ENCODE results near the gene NSMCE1.

The NSMCE1 gene, protein sequence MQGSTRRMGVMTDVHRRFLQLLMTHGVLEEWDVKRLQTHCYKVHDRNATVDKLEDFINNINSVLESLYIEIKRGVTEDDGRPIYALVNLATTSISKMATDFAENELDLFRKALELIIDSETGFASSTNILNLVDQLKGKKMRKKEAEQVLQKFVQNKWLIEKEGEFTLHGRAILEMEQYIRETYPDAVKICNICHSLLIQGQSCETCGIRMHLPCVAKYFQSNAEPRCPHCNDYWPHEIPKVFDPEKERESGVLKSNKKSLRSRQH

DNA sequence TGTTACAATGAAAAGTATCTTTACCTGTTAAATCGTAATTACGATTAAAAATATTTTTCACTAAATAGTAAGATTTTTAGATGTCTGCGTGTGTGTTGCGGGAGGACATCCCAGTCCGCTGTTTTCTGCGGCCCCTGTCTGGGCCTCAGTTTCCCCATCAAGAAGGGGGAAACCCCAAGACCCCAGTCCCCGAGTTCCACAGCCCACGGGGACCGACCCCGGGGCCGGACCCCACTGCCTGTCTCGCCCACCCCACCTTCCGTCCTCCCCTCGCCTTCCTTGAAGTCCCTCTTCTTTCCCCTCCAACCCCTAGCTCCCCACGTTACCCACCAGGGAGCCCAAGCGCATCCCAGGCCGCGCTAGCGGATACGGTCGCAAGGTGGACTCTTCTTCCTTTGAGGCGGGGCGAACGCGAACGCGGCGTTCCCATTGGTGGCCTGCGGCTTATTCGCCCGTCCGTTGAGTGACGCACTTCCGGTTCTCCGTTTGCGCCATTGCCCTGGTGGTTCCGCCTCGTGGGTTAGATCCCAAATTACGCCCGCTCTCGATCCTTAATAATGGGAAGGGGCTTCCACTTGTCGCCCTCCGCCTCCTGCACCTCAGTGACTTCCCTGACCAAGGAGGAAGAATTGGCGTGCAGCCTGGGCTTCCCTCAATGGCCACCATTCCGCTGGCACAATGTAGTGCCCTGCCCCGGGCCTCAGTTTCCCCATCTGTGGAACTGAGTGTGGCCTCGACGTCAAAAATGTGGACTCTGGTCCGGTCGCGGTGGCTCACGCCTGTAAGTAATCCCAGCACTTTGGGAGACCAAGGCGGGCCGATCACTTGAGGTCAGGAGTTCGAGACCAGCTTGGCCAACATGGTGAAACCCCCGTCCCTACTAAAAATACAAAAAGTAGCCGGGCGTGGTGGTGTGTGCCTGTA is at the start of gene NSMCE1:
Gene NSMCE1 (minus strand): TSS at position 397 of the 924 bp plus-strand sequence. CDS start 11,202 bp downstream, outside the sequence.
- DNase-seq: peak; percentile 69 to 82

DNA sequence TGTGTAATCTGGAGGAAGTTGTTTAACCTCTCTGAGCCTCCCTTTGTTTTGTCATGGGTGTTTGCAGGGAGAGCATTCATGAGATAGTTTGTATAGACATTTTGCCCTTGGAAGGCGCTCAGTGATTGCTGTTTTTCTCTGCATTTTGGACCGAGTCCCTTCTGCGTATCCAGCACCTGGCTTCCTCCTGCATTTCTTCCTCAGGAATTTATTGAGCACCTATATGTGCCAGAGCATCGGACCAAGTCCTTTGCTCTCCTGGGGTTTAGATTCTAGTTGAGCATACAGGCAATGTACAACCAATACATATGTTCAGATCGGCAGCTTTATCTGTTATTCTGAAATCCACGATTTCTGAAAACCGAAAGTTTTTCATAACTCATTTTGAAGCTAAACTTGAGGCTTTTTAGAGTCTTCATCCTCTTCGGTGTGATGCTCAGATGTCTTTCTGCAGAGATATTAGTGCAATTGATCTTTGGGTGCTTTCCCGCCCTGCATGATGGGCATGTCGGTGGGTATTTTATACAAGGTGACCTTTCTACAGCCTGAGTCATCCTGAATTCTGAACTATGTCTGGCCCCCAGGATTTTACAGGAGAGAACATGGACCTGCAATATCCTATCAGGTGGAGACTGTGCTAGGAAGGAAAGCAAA is 49.3 kb upstream of the NSMCE1 start:
- DNase-seq: no peak

DNA sequence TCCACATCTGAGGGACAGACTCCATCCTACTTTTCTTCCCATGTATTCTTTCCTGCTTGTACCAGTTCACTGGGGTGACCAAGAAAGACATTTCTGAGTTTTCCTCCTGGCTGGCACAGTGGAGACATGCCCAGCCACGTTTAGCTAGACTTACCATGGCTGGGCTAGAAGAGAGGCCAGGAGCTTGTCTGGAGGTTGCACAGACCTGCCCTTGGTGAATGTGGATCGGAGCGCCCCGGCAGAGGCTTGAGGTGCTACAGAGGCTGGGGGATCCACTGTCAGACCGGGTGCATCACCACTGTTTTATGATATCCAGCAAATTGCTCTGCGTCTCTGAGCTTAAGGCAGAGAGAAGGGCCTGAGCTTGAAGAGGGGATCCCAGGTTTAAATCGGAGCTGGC is 48.7 kb upstream of the NSMCE1 start:
- DNase-seq: no peak

DNA sequence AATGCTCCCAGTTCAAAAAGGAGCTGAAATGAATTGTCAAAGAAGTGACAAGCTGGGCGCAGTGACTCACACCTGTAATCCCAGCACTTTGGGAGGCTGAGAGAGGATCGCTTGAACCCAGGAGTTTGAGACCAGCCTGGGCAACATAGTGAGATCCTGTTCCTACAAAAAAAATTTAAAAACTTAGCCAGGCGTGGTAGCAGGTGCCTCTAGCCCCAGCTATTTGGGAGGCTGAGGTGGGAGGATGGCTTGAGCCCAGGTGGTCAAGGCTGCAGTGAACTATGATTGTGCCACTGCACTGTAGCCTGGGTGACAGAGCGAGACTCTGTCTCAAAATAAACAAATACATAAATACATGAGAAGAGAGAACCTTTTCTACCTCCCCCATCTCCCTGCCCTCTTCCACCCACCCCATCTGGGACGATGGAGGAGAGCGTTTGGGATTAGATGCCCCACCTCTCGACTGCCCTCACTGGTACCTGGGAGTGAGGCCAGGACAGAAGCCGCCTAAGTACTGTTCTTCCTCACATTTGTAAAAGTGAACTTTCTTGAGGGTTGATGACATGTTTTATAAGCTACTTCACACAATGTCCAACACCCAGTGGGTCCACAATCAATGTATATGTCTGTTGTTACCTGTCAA is 47.6 kb upstream of the NSMCE1 start:
- DNase-seq: no peak

DNA sequence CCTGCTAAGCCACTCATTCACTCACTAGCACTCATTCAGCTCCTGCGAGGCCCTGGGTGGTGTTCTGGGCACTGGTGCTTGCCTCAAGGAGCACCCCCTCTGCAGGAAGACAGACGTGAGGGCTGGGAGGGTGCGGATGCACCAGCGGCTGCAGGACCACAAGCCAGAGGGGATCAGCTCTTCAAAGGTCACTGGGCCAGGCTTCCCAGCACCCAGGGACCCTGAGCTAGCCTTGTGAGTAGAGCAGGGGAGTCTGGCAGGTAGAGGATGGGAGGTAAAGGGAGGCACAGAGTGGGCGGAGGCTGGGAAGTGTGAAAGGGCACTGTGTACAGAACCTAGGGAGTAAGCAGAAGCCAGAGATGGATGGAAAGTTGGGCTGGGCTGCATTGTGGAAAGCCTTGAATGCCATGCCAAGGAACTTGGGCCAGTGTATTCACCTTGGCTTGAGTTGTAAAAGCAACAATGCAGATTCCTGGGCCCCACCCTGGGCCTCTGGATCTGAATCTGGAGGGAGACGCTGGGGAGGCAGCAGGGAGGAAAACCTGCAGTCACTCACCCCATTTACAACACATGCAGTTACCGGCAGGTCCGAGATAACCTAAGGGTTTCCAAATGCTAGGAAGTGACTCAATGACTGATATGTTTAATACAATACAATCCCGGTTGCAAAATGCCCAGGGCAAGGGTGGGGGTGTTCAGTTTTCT is 46.9 kb upstream of the NSMCE1 start:
- DNase-seq: peak; percentile 24 to 67

DNA sequence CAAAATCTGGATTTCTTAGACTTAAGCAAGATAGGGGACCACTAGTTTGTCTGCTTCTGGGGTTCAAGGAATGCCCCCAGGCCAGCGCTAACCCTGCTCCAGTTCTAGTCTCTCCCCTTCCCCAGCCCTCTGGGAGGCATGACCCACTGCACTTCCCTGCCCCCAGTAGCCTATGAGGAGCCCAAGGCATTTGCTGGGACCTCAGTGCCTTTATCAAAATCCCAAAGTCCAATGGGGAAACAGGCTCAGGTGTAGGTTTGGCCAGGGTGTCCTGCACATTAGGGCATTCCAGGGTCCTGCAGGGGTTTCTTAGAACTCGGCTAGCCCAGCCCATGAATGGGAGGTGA is 46.4 kb upstream of the NSMCE1 start:
- no peak for DNase-seq

DNA sequence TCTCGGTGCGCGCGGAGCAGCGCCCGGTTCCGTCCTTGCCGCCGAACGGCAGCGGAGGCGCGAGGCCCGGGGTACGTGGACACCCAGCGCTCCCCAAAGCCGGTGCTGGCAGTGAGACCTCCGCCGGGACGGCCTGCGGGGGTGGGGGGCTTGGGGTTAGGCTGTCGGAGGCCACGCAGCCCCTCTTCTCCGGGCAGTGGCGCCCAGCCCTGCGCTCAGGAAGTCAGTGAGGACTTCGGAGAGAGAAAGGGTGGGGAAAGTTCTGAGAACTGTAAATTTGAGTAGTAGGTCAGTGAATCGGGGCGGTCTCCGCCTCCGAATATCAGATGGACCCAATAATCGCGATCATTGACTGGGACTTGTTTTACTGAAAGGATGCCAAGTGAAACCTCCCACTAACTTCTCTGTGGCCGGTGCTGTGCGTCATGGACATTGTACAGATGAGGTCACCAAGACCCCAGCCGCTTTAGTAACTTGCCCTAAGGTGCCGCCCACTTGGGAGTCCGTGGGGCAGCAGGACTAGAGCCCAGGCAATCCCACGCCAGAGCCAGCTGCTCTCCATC is 45.7 kb upstream of the NSMCE1 start:
- DNase-seq: peak; percentile 51 to 52

DNA sequence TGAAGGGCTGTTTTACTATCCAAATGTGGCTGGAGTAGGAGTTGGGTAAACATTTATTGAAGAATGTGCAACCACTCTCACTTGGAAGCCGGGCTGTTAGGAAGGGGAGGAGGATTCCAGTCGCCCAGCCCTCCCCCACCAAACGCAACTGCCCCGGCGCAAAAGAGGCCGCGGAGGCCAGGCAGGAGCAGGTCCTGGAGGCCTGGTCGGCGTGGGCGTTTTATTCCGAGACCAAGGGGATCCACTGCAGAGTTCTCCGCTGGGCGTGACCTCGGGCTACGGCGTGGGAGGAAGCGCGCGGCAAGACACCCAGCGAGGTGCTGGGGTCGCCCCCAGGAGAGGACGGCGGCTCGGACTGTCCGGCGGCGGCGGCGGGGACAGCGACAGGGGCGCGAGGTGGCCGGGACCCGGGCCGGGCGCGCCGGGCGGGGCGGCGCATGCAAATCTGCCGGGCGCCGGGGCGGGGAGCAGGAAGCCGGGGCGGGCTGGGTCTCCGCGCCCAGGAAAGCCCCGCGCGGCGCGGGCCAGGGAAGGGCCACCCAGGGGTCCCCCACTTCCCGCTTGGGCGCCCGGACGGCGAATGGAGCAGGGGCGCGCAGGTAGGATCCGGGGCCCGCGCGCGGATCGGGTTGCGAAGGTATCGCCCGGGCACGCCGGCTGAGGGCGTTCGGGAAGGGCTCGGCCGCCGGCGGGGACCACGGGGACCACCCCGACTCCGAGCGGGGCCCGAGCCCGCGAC is 45.0 kb upstream of the NSMCE1 start, which contains the start of gene IL4R:
Gene IL4R (plus strand): TSS at position 553 of the 739 bp plus-strand sequence. CDS start 26,230 bp downstream, outside the sequence.
- DNase-seq: peak in 1 of 2 experiments; percentile 38

DNA sequence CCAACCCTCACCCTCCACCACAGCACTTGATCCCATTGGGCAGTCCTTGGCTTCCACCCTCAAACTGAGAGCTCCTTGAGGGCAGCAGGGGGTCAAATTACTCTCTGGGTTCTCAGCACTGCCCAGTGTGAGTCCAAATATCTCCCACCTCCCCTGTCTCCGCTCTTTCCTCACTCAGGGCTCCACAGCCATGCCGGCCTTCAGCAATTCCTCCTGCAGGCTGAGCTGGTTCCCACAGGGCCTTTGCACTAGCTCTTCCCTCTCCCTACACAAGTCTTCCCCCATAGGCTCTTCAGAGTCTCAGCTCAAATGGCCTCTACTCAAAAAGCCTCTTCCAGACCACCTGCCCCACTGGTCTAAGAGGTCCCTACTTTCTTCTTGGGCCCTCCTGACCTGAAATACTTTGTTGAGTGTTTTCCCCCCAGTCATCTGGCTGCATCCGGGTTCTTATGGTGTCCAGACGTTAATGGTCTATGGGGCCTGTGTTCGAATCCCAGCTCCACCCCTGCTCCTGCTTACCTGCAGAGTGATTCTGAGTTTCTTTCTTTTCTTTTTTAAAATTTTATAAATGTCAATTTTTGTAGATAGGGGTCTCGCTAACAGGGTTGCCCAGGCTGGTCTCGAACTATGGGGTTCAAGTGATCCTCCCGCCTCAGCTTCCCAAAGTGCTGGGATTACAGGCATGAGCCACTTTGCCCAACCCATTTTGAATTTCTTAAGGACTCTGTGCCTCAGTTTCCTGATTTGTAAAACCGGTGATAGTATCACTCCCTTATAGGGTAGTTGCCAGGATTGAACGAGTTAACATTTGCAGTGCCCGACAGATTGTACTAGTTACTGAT is 44.2 kb upstream of the NSMCE1 start:
- no peak for DNase-seq

DNA sequence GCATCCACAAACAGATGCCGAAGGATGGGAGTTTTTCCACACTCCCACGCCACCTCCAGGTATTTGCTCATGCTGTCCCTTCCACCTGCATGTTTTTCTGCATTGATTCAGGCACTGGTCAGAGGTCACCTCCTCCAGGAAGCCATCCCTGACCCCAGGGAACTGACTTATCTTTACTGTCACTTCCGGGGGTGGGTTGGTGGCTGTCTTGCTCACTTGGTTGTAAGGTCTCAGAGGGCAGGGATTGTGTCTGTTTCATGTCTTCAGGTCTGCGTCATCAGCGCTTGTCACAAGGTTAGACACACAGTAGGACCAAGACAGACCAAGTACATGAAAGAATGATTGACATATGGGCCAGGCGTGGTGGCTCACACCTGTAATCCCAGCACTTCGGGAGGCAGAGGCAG is 43.3 kb upstream of the NSMCE1 start:
- no peak for DNase-seq

DNA sequence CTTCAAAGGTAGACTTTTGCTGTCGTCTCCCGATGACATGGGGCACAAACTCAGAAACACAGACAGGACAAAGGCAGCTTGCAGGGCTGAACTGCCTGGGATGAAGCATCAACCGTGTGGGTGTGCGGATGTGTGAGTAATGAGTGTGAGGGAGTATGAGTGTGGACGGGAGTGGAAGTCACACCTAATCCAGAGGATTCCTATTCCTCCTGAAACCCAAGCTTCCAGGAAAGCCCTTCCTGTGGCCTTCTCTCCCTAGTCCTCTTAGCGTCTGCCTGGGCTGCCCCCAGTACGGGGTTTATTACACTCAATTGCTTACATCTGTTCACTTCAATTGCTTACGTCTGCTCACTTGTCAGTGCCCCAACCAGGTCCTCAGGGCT is 42.9 kb upstream of the NSMCE1 start:
- no peak for DNase-seq

DNA sequence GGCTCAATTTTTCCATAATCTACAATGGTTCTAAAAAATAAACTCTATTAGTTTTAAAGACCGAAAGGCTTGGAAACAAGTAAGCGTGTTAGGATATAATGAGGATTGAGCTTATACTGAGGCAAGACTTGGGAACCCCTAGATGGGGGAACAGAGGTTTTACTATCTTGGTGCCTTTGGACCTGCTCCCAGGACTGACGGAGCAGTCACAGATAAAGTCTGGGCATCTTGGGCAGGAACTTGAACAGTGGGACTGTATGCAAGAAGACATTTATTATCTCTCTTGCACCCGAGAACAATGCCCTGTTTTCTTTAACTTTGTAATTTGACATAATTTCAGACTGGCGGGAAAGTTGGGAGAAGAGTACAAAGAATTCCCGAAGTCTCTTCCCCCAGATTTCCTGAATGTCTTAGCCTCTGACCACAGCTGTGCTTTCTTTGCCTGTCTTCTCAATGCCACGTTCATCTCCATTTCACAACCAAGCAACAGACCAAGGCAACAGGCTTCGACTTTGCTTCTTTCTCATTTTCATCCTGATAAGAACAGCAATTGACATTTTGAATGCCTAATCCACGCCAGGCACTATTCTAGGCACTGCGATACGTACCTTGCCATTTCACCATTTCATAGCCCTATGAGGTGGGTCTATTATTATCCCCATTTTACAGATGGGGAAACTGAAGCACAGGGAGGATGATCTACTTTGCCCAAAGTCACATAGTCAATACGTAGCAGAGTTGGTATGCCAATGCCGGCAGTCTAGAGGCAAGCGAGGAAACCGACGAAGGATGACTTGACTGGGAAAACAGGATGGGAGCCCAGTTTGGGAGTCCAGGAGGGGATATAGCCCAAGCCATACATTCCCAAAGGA is 42.2 kb upstream of the NSMCE1 start:
- no peak for DNase-seq

DNA sequence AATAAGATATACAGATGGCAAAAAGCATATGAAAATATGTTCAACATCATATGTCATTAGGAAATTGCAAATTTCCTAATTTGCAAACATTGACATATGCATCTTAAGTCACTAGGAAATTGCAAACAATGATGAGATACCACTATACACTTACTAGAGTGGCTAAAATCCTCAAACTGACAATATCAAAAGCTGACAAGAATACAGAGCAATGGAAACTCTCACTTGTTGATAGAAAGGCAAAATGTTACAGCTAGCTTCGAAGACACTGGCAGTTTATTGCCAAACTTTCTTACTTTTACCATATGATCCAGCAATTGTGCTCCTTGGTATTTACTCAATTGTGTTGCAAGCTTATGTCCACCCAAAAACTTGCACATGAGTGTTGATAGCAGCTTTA is 40.2 kb upstream of the NSMCE1 start:
- no peak for DNase-seq

DNA sequence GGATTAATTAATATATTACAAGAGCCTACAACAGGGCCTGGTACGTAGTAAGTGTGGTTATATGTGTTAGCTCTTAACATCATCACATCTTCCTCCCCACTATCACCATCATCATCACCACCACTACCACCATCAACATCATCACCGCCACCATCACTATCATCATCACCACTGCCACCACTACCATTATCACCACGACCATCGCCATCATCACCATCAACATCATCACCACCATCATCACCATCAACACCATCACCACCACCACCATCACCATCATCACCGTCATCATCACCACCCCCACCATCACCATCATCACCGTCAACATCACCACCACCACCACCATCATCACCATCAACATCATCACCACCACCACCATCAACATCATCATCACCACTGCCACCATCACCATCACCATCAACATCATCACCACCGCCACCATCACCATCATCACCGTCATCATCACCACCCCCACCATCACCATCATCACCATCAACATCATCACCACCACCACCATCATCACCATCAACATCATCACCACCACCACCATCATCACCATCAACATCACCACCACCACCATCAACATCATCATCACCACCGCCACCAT is 37.4 kb upstream of the NSMCE1 start:
- no peak for DNase-seq

DNA sequence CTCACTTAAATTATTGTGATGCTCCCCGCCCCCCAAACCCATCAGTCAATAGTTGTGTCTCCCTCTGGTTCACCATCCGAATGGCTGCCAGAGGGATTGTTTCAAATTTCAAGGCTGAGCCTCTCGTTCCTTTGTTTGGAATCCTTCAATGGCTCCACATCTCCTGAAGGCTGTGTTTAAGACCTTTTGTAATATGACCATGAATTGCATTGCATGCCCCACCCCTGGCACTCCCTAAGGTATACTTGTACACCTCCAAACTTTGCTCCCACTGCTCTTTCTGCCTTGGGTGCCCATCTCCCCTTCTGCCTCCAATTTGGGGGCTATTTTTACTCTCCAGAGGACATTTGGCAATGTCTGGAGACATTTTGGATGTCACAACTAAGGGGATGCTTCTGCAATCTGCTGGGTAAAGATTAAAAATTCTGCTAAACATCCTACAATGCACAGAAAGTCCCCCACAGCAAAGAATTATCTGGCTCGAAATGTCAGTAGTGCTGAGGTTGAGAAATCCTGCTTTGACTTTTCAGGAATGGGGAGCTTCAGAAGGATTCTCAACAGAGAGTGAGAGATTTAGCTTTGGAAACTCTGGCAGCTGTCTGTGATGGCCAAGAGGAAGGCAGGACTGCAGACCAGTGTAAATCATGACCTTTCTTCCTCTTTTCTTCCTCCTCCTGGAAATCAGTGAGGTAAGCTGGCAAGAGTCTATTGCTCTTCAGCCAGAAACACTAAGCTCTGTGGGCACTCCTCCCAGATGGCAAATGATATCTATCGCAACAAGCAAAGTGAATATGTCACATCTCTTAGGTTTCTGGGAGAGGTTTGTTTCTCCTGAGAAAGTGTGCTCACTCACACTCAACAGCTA is 36.5 kb upstream of the NSMCE1 start:
- no peak for DNase-seq

DNA sequence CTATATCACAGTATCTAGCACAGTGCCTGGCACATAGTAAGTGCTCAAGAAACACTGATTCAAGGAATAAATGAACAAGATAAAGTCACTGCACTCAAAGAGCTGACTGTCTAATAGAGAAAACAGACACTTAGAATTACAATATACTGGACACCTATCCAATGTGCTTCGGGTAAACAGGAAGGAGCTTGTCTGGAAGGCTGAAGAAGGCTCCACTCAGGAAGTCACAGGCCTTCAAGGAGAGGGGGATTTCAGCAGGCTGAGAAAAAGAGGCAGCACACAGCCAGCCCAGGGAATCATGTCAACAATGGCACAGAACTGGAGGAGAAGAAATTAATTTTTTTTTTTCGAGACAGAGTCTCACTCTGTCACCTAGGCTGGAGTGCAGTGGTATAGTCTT is 35.5 kb upstream of the NSMCE1 start:
- no peak for DNase-seq

DNA sequence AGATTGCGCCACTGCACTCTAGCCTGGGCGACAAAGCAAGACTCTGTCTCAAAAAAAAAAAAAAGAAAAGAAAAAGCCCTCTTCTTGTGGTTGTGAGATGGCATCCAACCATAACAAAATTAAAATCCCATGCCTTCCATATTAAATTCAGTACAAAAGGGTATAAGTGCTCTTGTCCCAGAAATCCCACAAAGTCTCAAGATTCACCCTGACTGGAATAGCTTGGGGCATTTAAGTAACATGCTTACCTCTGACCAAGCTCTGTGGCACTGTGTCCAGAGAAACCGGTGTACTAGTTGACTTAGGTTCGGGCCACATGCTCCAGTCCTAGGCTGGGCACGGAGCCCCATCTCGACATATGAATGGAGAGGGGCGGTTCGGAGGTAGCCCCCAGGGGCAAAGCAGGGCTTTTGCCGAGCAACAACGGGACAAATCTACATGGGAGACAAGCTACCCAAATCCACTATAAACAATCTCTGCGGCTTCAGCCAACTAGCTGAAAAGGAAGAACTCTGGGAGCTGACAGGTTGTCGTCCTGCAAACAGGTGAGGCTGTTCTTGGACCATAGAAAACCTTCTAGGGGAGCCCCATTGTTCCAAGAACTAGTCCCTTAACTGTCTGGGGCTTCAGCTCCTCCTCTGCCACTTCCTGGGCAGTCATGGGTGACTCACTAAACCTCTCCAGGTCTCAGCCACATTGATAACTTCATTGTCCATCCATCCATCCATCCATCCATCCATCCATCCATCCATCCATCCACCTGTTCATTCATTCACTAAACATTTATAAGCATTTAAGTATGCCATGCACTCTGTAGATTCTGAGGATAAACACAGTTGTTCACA is 34.9 kb upstream of the NSMCE1 start:
- no peak for DNase-seq
